HL-60 (cell line): ENCODE measurements around the gene GABRA4.

ENCODE experiments used
- POLR2AphosphoS5 ChIP-seq: IDR thresholded peaks from 2 replicates; pipeline ENCODE4 v1.6.1; 2012; ENCODE audit warnings: low read depth
- TF ChIP-seq, protein P1 (sequence below): IDR thresholded peaks from one replicate; pipeline ENCODE4 v1.5.1; 2011; ENCODE audit warnings: low read length, control low read depth, inconsistent platforms; ENCODE audit not compliant: insufficient read depth
- TF ChIP-seq, protein P2 (sequence below): IDR thresholded peaks from 2 replicates; pipeline ENCODE4 v1.6.1; 2012; ENCODE audit warnings: low read depth; ENCODE audit not compliant: insufficient replicate concordance

DNA sequence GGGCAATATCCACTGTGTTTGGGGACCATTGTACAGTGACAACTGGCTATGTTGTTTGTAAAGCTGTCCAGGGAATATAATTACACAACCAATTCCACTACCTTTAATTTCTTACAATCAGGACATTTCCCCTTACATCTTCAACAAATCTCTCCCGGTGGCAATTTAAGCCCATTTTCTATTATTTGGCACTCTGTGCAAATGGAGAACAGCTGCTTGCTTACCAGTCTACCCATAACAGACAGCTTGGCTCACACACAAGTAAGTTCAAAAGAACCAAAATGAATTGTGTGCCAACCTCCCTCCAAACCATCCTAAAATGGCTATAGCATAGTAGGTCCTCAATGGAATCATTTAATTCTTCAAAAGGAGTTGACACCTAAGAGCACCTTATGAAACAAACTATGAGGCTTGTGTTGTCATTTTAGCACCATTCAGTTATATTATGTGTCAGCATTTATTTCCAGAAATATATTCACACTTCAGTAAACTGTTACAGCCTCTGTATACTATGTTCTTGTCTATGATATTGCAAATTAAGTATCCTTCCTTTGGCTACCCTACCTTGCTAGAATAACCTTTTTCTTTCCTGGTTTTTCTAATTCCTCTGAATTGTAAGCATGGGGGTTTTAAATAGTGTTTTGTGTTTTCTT is 18.4 kb downstream of the GABRA4 start:
- TF ChIP-seq, protein P1, sequence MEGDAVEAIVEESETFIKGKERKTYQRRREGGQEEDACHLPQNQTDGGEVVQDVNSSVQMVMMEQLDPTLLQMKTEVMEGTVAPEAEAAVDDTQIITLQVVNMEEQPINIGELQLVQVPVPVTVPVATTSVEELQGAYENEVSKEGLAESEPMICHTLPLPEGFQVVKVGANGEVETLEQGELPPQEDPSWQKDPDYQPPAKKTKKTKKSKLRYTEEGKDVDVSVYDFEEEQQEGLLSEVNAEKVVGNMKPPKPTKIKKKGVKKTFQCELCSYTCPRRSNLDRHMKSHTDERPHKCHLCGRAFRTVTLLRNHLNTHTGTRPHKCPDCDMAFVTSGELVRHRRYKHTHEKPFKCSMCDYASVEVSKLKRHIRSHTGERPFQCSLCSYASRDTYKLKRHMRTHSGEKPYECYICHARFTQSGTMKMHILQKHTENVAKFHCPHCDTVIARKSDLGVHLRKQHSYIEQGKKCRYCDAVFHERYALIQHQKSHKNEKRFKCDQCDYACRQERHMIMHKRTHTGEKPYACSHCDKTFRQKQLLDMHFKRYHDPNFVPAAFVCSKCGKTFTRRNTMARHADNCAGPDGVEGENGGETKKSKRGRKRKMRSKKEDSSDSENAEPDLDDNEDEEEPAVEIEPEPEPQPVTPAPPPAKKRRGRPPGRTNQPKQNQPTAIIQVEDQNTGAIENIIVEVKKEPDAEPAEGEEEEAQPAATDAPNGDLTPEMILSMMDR: no peak
- no peak for TF ChIP-seq POLR2AphosphoS5
- TF ChIP-seq, protein P2, sequence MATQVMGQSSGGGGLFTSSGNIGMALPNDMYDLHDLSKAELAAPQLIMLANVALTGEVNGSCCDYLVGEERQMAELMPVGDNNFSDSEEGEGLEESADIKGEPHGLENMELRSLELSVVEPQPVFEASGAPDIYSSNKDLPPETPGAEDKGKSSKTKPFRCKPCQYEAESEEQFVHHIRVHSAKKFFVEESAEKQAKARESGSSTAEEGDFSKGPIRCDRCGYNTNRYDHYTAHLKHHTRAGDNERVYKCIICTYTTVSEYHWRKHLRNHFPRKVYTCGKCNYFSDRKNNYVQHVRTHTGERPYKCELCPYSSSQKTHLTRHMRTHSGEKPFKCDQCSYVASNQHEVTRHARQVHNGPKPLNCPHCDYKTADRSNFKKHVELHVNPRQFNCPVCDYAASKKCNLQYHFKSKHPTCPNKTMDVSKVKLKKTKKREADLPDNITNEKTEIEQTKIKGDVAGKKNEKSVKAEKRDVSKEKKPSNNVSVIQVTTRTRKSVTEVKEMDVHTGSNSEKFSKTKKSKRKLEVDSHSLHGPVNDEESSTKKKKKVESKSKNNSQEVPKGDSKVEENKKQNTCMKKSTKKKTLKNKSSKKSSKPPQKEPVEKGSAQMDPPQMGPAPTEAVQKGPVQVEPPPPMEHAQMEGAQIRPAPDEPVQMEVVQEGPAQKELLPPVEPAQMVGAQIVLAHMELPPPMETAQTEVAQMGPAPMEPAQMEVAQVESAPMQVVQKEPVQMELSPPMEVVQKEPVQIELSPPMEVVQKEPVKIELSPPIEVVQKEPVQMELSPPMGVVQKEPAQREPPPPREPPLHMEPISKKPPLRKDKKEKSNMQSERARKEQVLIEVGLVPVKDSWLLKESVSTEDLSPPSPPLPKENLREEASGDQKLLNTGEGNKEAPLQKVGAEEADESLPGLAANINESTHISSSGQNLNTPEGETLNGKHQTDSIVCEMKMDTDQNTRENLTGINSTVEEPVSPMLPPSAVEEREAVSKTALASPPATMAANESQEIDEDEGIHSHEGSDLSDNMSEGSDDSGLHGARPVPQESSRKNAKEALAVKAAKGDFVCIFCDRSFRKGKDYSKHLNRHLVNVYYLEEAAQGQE: no peak
